Neural cell (in vitro differentiated cells): ENCODE measurements around the gene SHC1. TPM values are rescaled to one million over a fixed set of nuclear protein-coding genes. Genes with fewer than 3 reads are reported as not detected.

Experiments used
- H2AFZ ChIP-seq: fragments of 200-600, 300-800 bp; sonication (generic), shearing (Covaris generic); 2 replicates; pipeline ENCODE4 v1.6.0; 2014; ENCODE audit warnings: low read depth, mild to moderate bottlenecking, antibody characterized with exemption, low read length, moderate library complexity
- H3F3A ChIP-seq: fragments of 200-600 bp; shearing (Covaris generic); 2 replicates; pipeline ENCODE4 v1.6.1; 2016; ENCODE audit warnings: mild to moderate bottlenecking, moderate library complexity, mixed read lengths, antibody characterized with exemption, low read length; ENCODE audit not compliant: insufficient read depth, poor library complexity, severe bottlenecking
- H3K27ac ChIP-seq: fragments of 200-600, 300-800 bp; sonication (generic), shearing (Covaris generic); 2 replicates; pipeline ENCODE4 v1.5.1; 2014; ENCODE audit warnings: mild to moderate bottlenecking, low read length, moderate library complexity
- H3K27me3 ChIP-seq: fragments of 300-800, 200-600 bp; sonication (generic), shearing (Covaris generic); 2 replicates; pipeline ENCODE4 v1.6.0; 2014; ENCODE audit warnings: mild to moderate bottlenecking, low read depth, low read length, moderate library complexity; ENCODE audit not compliant: insufficient read depth
- H3K36me3 ChIP-seq: fragments of 300-800, 200-600 bp; sonication (generic), shearing (Covaris generic); 2 replicates; pipeline ENCODE4 v1.5.1; 2014; ENCODE audit warnings: mild to moderate bottlenecking, antibody characterized with exemption, low read length, moderate library complexity; ENCODE audit not compliant: insufficient read depth
- H3K4me2 ChIP-seq: fragments of 300-800, 200-600 bp; sonication (generic), shearing (Covaris generic); 2 replicates; pipeline ENCODE4 v1.6.0; 2014; ENCODE audit warnings: mild to moderate bottlenecking, low read length
- H3K4me3 ChIP-seq: fragments of 300-800, 200-600 bp; sonication (generic), shearing (Covaris generic); 2 replicates; pipeline ENCODE4 v1.5.1; 2014; ENCODE audit warnings: mild to moderate bottlenecking, low read length, moderate library complexity
- H3K79me2 ChIP-seq: fragments of 200-600 bp; shearing (Covaris generic); replicated peaks from 2 replicates; pipeline ENCODE4 v1.6.0; 2014; ENCODE audit warnings: mild to moderate bottlenecking, low read length, moderate library complexity; ENCODE audit not compliant: insufficient read depth
- H3K9ac ChIP-seq: fragments of 300-800, 200-600 bp; sonication (generic), shearing (Covaris generic); 2 replicates; pipeline ENCODE4 v1.6.1; 2016; ENCODE audit warnings: mild to moderate bottlenecking, low read length, mixed read lengths
- H3K9me2 ChIP-seq: fragments of 200-600 bp; shearing (Covaris generic); 2 replicates; pipeline ENCODE4 v1.6.1; 2016; ENCODE audit warnings: mild to moderate bottlenecking, low read length, mixed read lengths; ENCODE audit not compliant: insufficient read depth
- H3K9me3 ChIP-seq: fragments of 200-600, 300-800 bp; sonication (generic), shearing (Covaris generic); 2 replicates; pipeline ENCODE4 v1.6.1; 2016; ENCODE audit warnings: mild to moderate bottlenecking, mixed run types, low read length, moderate library complexity, mixed read lengths
- H4K20me1 ChIP-seq: fragments of 200-600 bp; shearing (Covaris generic); 2 replicates; pipeline ENCODE4 v1.6.1; 2016; ENCODE audit warnings: mild to moderate bottlenecking, mixed run types; ENCODE audit not compliant: insufficient read depth
- EP300 ChIP-seq: fragments of 450-650 bp; conservative IDR thresholded peaks from 2 replicates; pipeline ENCODE4 v1.6.1; 2014; ENCODE audit warnings: antibody characterized with exemption, mild to moderate bottlenecking, moderate library complexity; ENCODE audit not compliant: poor library complexity, severe bottlenecking
- MXI1 ChIP-seq: fragments of 450-650 bp; conservative IDR thresholded peaks from 2 replicates; pipeline ENCODE4 v1.6.1; 2014; ENCODE audit warnings: antibody characterized with exemption, mild to moderate bottlenecking; ENCODE audit not compliant: poor library complexity, severe bottlenecking
- POLR2AphosphoS5 ChIP-seq: IDR thresholded peaks from 2 replicates; pipeline ENCODE4 v1.6.1; 2012
- RAD21 ChIP-seq: fragments of 450-650 bp; conservative IDR thresholded peaks from 2 replicates; pipeline ENCODE4 v1.6.1; 2014; ENCODE audit warnings: antibody characterized with exemption, mild to moderate bottlenecking, moderate library complexity
- SMC3 ChIP-seq: fragments of 450-650 bp; conservative IDR thresholded peaks from 2 replicates; pipeline ENCODE4 v1.6.1; 2014; ENCODE audit warnings: antibody characterized with exemption, mild to moderate bottlenecking, moderate library complexity; ENCODE audit not compliant: poor library complexity
- TAF1 ChIP-seq: IDR thresholded peaks from 2 replicates; pipeline ENCODE4 v1.6.1; 2012; ENCODE audit warnings: low read depth
- polyA plus RNA-seq: library from polyadenylated mRNA; depleted of rRNA; stranded (reverse); fragments of >200 nt; gene quantifications from 2 replicates; pipeline ENCODE4 v1.2.3, GENCODE V29; 2014
- TF ChIP-seq, protein P1 (sequence below): fragments of 450-650 bp; IDR thresholded peaks from 2 replicates; pipeline ENCODE4 v1.5.1; 2014; ENCODE audit warnings: antibody characterized with exemption, mild to moderate bottlenecking, moderate library complexity; ENCODE audit not compliant: poor library complexity, severe bottlenecking
- TF ChIP-seq, protein P2 (sequence below): IDR thresholded peaks from 2 replicates; pipeline ENCODE4 v1.6.1; 2012; ENCODE audit warnings: borderline replicate concordance

Gene SHC1
- polyA plus RNA-seq, 1 donor from 2014 or later: 9.5 TPM

DNA sequence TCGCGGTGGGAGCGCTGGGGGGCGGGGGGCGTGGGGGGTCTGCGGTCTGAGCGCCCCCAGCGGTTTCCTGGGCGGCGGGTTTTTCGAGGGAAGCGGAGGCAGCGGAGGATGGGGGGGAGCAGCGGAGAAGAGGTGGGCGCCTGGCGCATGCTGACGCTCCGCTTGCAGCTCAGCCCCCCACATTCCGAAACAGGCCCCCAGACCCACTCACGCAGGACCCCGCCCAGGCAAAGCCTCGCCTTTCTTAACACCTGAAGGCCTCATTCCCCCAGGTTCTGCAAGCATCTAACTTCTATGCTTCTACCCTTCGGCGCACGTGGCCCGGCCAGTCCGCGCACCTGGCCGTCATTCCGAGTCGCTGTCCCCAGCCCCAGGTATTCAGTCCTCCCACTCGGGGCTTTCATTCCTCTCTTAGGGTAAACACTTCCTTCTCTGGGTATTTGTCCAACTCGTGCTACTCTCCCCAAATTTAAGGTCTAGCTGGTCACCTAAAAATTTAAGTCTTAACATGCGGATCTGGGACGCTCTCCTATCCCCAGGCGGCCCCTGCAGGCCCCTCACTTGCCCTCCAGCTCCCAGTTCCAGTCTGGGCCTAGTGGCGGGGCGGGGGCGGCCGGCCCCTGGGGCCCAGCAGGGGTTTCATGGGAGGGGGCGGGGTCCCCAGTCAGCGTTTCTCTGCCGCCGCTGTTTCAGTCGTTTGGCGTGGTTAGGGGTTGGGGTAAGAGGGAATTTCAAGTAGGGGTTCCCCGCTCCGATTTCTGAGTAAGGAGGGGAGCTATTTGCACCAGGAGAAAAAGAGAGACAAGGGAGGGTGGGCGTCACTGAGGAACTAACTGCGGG, 29.2 kb upstream of the SHC1 start:
- Histone ChIP-seq H3F3A (peaks cover 3% of the 10 kb centered on the region), H3K79me2 (no peaks in the 10 kb centered on the region), H3K9me2 (no peaks in the 10 kb centered on the region), H3K9ac (peak overlapping the region; percentile 17), H4K20me1 (no peaks in the 10 kb centered on the region), H3K9me3 (no peaks in the 10 kb centered on the region), H2AFZ (no peak overlapping the region), H3K4me3 (peak overlapping the region; percentile 79), H3K27ac (no peak overlapping the region), H3K27me3 (peaks cover 9% of the 10 kb centered on the region), H3K4me2 (peak overlapping the region; percentile 27), H3K36me3 (no peaks in the 10 kb centered on the region)
- peak; percentile 61 for TF ChIP-seq MXI1
- TF ChIP-seq EP300: no peak

DNA sequence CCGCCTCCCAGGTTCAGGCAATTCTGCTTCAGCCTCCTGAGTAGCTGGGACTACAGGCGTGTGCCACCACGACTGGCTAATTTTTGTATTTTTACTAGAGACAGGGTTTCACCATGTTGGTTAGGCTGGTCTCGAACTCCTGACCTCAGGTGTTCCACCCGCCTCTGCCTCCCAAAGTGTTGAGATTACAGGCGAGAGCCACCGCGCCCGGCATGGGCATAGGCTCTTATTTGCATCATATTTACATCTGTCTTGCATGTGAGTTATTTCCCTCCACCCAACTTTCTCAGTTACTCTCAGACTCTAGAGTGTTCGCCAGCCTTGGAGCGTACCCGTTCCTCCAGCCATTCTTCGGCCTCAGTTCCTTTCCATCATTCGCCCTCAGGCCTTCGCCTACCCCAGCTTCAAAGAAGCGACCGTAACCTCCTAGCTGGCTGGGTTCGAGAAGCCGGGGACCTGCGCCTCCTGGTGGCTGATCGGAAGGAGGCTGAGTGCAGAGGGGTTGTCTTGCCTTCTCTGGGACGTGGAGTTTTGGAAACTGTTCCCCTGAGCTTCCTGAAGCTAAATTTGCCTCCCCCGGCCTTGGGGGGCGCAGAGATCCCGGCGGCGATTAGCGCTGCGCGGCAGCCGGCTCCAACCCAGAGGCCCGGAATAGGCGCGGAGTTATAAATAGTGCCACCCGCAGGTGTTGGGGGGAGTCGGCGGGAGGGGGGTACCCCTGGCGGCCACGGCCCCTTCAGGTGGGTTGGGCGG, 28.4 kb upstream of the SHC1 start:
- Histone ChIP-seq H3K4me2 (no peak overlapping the region), H4K20me1 (no peaks in the 10 kb centered on the region), H3K27ac (no peak overlapping the region), H2AFZ (no peak overlapping the region), H3K36me3 (no peaks in the 10 kb centered on the region), H3K4me3 (peak overlapping the region; percentile 79), H3F3A (peaks cover 3% of the 10 kb centered on the region), H3K27me3 (peaks cover 9% of the 10 kb centered on the region), H3K9me3 (no peaks in the 10 kb centered on the region), H3K9ac (no peak overlapping the region), H3K9me2 (no peaks in the 10 kb centered on the region), H3K79me2 (no peaks in the 10 kb centered on the region)
- peak; percentile 80 for TF ChIP-seq SMC3
- TF ChIP-seq, protein P1, sequence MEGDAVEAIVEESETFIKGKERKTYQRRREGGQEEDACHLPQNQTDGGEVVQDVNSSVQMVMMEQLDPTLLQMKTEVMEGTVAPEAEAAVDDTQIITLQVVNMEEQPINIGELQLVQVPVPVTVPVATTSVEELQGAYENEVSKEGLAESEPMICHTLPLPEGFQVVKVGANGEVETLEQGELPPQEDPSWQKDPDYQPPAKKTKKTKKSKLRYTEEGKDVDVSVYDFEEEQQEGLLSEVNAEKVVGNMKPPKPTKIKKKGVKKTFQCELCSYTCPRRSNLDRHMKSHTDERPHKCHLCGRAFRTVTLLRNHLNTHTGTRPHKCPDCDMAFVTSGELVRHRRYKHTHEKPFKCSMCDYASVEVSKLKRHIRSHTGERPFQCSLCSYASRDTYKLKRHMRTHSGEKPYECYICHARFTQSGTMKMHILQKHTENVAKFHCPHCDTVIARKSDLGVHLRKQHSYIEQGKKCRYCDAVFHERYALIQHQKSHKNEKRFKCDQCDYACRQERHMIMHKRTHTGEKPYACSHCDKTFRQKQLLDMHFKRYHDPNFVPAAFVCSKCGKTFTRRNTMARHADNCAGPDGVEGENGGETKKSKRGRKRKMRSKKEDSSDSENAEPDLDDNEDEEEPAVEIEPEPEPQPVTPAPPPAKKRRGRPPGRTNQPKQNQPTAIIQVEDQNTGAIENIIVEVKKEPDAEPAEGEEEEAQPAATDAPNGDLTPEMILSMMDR: peak; percentile 87
- no peak for TF ChIP-seq EP300
- peak; percentile 62 for TF ChIP-seq RAD21
- no peak for TF ChIP-seq MXI1
- TF ChIP-seq TAF1: no peak
- no peak for TF ChIP-seq POLR2AphosphoS5
- TF ChIP-seq, protein P2, sequence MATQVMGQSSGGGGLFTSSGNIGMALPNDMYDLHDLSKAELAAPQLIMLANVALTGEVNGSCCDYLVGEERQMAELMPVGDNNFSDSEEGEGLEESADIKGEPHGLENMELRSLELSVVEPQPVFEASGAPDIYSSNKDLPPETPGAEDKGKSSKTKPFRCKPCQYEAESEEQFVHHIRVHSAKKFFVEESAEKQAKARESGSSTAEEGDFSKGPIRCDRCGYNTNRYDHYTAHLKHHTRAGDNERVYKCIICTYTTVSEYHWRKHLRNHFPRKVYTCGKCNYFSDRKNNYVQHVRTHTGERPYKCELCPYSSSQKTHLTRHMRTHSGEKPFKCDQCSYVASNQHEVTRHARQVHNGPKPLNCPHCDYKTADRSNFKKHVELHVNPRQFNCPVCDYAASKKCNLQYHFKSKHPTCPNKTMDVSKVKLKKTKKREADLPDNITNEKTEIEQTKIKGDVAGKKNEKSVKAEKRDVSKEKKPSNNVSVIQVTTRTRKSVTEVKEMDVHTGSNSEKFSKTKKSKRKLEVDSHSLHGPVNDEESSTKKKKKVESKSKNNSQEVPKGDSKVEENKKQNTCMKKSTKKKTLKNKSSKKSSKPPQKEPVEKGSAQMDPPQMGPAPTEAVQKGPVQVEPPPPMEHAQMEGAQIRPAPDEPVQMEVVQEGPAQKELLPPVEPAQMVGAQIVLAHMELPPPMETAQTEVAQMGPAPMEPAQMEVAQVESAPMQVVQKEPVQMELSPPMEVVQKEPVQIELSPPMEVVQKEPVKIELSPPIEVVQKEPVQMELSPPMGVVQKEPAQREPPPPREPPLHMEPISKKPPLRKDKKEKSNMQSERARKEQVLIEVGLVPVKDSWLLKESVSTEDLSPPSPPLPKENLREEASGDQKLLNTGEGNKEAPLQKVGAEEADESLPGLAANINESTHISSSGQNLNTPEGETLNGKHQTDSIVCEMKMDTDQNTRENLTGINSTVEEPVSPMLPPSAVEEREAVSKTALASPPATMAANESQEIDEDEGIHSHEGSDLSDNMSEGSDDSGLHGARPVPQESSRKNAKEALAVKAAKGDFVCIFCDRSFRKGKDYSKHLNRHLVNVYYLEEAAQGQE: no peak
